H1 (cell line): ENCODE measurements around the gene CUX1. TPM values are rescaled to one million over a fixed set of nuclear protein-coding genes. Genes with fewer than 3 reads are reported as not detected.

Experiments
- CTCF ChIA-PET: fragments of 300-600 bp; sonication (Branson Sonifier 250); formaldehyde crosslinking; loops from one replicate; lab custom pipeline; 2021; ENCODE audit not compliant: partially characterized antibody; lab: Charles Lee
- POLR2A ChIA-PET: fragments of 300-600 bp; sonication (Branson Sonifier 250); formaldehyde crosslinking; loops from one replicate; lab custom pipeline; 2021; ENCODE audit warnings: inconsistent platforms; ENCODE audit not compliant: partially characterized antibody; lab: Charles Lee
- DNase-seq, 2 experiments: peaks; one replicate each; pipeline versions ENCODE4 v3.0.0 to v3.0.0-alpha.2; 2010 to 2022; ENCODE audit warnings: low spot score in 2 of 2, low read depth in 1 of 2, mixed read lengths in 1 of 2
- FAIRE-seq: peaks from 2 replicates; lab custom pipeline; 2011; peaks lifted over from hg19 to GRCh38; lab: Jason Lieb, UNC
- H2AFZ ChIP-seq: 2 replicates; pipeline ENCODE4 v1.8.1; 2012; ENCODE audit warnings: low read length, inconsistent platforms
- H2AK5ac ChIP-seq: 2 replicates; pipeline ENCODE4 v1.6.1; 2013; ENCODE audit warnings: low read depth, low read length
- H2BK120ac ChIP-seq: replicated peaks from 2 replicates; pipeline ENCODE3; 2013; ENCODE audit warnings: low read depth, low read length, inconsistent platforms
- H2BK12ac ChIP-seq: 2 replicates; pipeline ENCODE4 v1.6.1; 2013; ENCODE audit warnings: low read depth, low read length
- H2BK15ac ChIP-seq: 2 replicates; pipeline ENCODE4 v1.6.1; 2013; ENCODE audit warnings: low read length
- H2BK20ac ChIP-seq: 2 replicates; pipeline ENCODE4 v1.6.1; 2013; ENCODE audit warnings: low read length
- H2BK5ac ChIP-seq: 2 replicates; pipeline ENCODE4 v1.6.1; 2013; ENCODE audit warnings: low read depth, low read length
- H3K14ac ChIP-seq: 2 replicates; pipeline ENCODE4 v1.6.1; 2013; ENCODE audit warnings: inconsistent platforms; ENCODE audit not compliant: insufficient read length
- H3K18ac ChIP-seq: 2 replicates; pipeline ENCODE4 v1.6.1; 2013; ENCODE audit warnings: low read length; ENCODE audit errors: extremely low read depth
- H3K23ac ChIP-seq: 2 replicates; pipeline ENCODE4 v1.6.1; 2013; ENCODE audit warnings: inconsistent platforms; ENCODE audit not compliant: insufficient read length
- H3K23me2 ChIP-seq: 2 replicates; pipeline ENCODE4 v1.6.1; 2013; ENCODE audit warnings: low read depth, low read length
- H3K27ac ChIP-seq: 2 replicates; pipeline ENCODE4 v1.6.1; 2011; ENCODE audit warnings: low read depth, low read length, inconsistent platforms
- H3K27me3 ChIP-seq, 4 experiments: replicated peaks in 1 of 4; 1 replicate in 1 of 4; 2 replicates in 3 of 4; pipeline versions ENCODE4 v1.6.1 to v1.8.1; 2011 to 2013; ENCODE audit warnings: low read length in 3 of 4, mild to moderate bottlenecking in 3 of 4, inconsistent platforms in 2 of 4, mixed read lengths in 2 of 4, moderate library complexity in 1 of 4; ENCODE audit not compliant: control insufficient read depth in 3 of 4, insufficient read depth in 3 of 4; ENCODE audit errors: extremely low read depth in 1 of 4
- H3K36me3 ChIP-seq, 4 experiments: 2 replicates each; pipeline versions ENCODE4 v1.6.1 to v1.8.1; 2011 to 2013; ENCODE audit warnings: mild to moderate bottlenecking in 4 of 4, low read length in 3 of 4, moderate library complexity in 2 of 4, control low read depth in 1 of 4, inconsistent platforms in 1 of 4; ENCODE audit not compliant: insufficient read depth in 4 of 4, control insufficient read depth in 2 of 4
- H3K4ac ChIP-seq: replicated peaks from 2 replicates; pipeline ENCODE3; 2013; ENCODE audit warnings: low read length, low read depth, mixed read lengths, inconsistent platforms; ENCODE audit not compliant: insufficient read length
- H3K4me1 ChIP-seq, 4 experiments: replicated peaks in 1 of 4; 1 replicate in 1 of 4; 2 replicates in 3 of 4; pipeline versions ENCODE4 v1.6.1 to v1.8.1; 2011 to 2013; ENCODE audit warnings: low read length in 3 of 4, inconsistent platforms in 2 of 4, mixed read lengths in 1 of 4; ENCODE audit not compliant: insufficient read depth in 4 of 4, control insufficient read depth in 3 of 4
- H3K4me2 ChIP-seq, 2 experiments: 2 replicates each; pipeline versions ENCODE4 v1.6.1 to v1.8.1; 2011 to 2013; ENCODE audit warnings: low read depth in 2 of 2, low read length in 2 of 2, control low read depth in 1 of 2, inconsistent platforms in 1 of 2, mild to moderate bottlenecking in 1 of 2; ENCODE audit not compliant: insufficient read depth in 1 of 2
- H3K4me3 ChIP-seq, 4 experiments: fragments of 200-600, 300-600 bp in 1 of 4; sonication (generic), shearing (Covaris generic), sonication (Bioruptor Twin) in 1 of 4; 2 replicates each; pipeline versions ENCODE4 v1.5.1 to v1.8.1; 2011 to 2016; ENCODE audit warnings: low read length in 4 of 4, low read depth in 3 of 4, control low read depth in 2 of 4, inconsistent platforms in 2 of 4, mild to moderate bottlenecking in 2 of 4, mixed read lengths in 1 of 4, moderate library complexity in 1 of 4; ENCODE audit not compliant: insufficient read depth in 2 of 4; ENCODE audit errors: extremely low read depth in 1 of 4
- H3K56ac ChIP-seq: replicated peaks from 2 replicates; pipeline ENCODE3; 2013; ENCODE audit warnings: low read depth, mild to moderate bottlenecking, mixed read lengths, low read length, inconsistent platforms; ENCODE audit not compliant: insufficient read length
- H3K79me1 ChIP-seq: 2 replicates; pipeline ENCODE4 v1.6.1; 2013; ENCODE audit warnings: low read depth, low read length, control low read depth
- H3K79me2 ChIP-seq, 2 experiments: 2 replicates each; pipeline versions ENCODE4 v1.6.1 to v1.8.1; 2012 to 2013; ENCODE audit warnings: low read length in 2 of 2, mild to moderate bottlenecking in 2 of 2, inconsistent platforms in 1 of 2; ENCODE audit not compliant: insufficient read depth in 2 of 2, control insufficient read depth in 1 of 2
- H3K9ac ChIP-seq, 4 experiments: replicated peaks in 1 of 4; 1 replicate in 1 of 4; 2 replicates in 3 of 4; pipeline versions ENCODE4 v1.6.1 to v1.8.1; 2011 to 2013; ENCODE audit warnings: low read depth in 3 of 4, low read length in 3 of 4, control low read depth in 2 of 4, mild to moderate bottlenecking in 2 of 4, moderate library complexity in 2 of 4, inconsistent platforms in 1 of 4; ENCODE audit errors: extremely low read depth in 1 of 4
- H3K9me3 ChIP-seq, 2 experiments: 2 replicates each; pipeline versions ENCODE4 v1.6.1 to v1.8.1; 2012 to 2013; ENCODE audit warnings: mild to moderate bottlenecking in 2 of 2, moderate library complexity in 2 of 2, control low read depth in 1 of 2, inconsistent platforms in 1 of 2, low read depth in 1 of 2, low read length in 1 of 2, mixed read lengths in 1 of 2; ENCODE audit not compliant: insufficient read depth in 2 of 2
- H4K20me1 ChIP-seq, 2 experiments: replicated peaks in 1 of 2; 2 replicates each; pipeline versions ENCODE3 to v1.8.1; 2011 to 2013; ENCODE audit warnings: inconsistent platforms in 2 of 2, low read length in 2 of 2, mild to moderate bottlenecking in 1 of 2; ENCODE audit not compliant: insufficient read depth in 2 of 2, control insufficient read depth in 1 of 2
- H4K5ac ChIP-seq: 2 replicates; pipeline ENCODE4 v1.6.1; 2013; ENCODE audit warnings: low read length, low read depth, mixed read lengths, inconsistent platforms; ENCODE audit not compliant: insufficient read length
- H4K8ac ChIP-seq: 2 replicates; pipeline ENCODE4 v1.8.0; 2013; ENCODE audit warnings: mild to moderate bottlenecking, moderate library complexity, low read length, inconsistent platforms; ENCODE audit not compliant: insufficient read depth; ENCODE audit errors: extremely low read depth
- H4K91ac ChIP-seq: replicated peaks from 2 replicates; pipeline ENCODE3; 2013; ENCODE audit warnings: low read length, mixed read lengths, inconsistent platforms; ENCODE audit not compliant: insufficient read length
- ASH2L ChIP-seq: fragments of 200-600, 300-600 bp; sonication (generic); IDR thresholded peaks from one replicate; pipeline ENCODE4 v1.7.1; 2017; ENCODE audit warnings: low read length
- BRCA1 ChIP-seq: IDR thresholded peaks from 2 replicates; pipeline ENCODE4 v1.6.1; 2012; ENCODE audit warnings: low read depth, low read length, improper control_type of control experiment
- CEBPB ChIP-seq: IDR thresholded peaks from 2 replicates; pipeline ENCODE4 v1.6.1; 2012; ENCODE audit warnings: low read depth, low read length
- CHD2 ChIP-seq: IDR thresholded peaks from 2 replicates; pipeline ENCODE4 v1.6.1; 2012; ENCODE audit warnings: low read length, improper control_type of control experiment
- CREB1 ChIP-seq: IDR thresholded peaks from 2 replicates; pipeline ENCODE4 v1.6.1; 2012; ENCODE audit warnings: inconsistent platforms
- GABPA ChIP-seq: IDR thresholded peaks from 2 replicates; pipeline ENCODE4 v1.6.1; 2011; ENCODE audit warnings: mild to moderate bottlenecking, low read length, moderate library complexity, borderline replicate concordance; ENCODE audit not compliant: insufficient read depth
- JUND ChIP-seq: IDR thresholded peaks from 2 replicates; pipeline ENCODE4 v1.6.1; 2011; ENCODE audit warnings: mild to moderate bottlenecking, improper control_type of control experiment, low read length
- KDM5A ChIP-seq: fragments of 200-600 bp; IDR thresholded peaks from 2 replicates; pipeline ENCODE4 v1.7.1; 2012; ENCODE audit warnings: mild to moderate bottlenecking, low read length, inconsistent platforms, mixed read lengths
- MAFK ChIP-seq: IDR thresholded peaks from 2 replicates; pipeline ENCODE4 v1.6.1; 2012; ENCODE audit warnings: low read depth, mild to moderate bottlenecking, improper control_type of control experiment, low read length
- POLR2AphosphoS5 ChIP-seq: IDR thresholded peaks from 2 replicates; pipeline ENCODE4 v1.6.1; 2011; ENCODE audit warnings: low read depth, low read length
- SIX5 ChIP-seq: IDR thresholded peaks from 2 replicates; pipeline ENCODE4 v1.6.1; 2011; ENCODE audit warnings: mild to moderate bottlenecking, low read depth, low read length
- SRF ChIP-seq: IDR thresholded peaks from 2 replicates; pipeline ENCODE4 v1.6.1; 2011; ENCODE audit warnings: mild to moderate bottlenecking, low read depth, low read length, moderate library complexity
- TBP ChIP-seq: IDR thresholded peaks from 2 replicates; pipeline ENCODE4 v1.6.1; 2011; ENCODE audit warnings: low read depth, low read length, improper control_type of control experiment
- TEAD4 ChIP-seq: IDR thresholded peaks from 2 replicates; pipeline ENCODE4 v1.6.1; 2012; ENCODE audit warnings: low read depth, low read length, inconsistent platforms, mixed read lengths
- USF2 ChIP-seq: IDR thresholded peaks from 2 replicates; pipeline ENCODE4 v1.6.1; 2011; ENCODE audit warnings: low read length, improper control_type of control experiment
- ZNF274 ChIP-seq: IDR thresholded peaks from 2 replicates; pipeline ENCODE4 v1.7.0; 2012; ENCODE audit warnings: low read length, borderline replicate concordance; ENCODE audit errors: extremely low read depth
- whole genome bisulfite sequencing, 2 experiments: shearing (Covaris generic) in 1 of 2; methylation state at CpG; one replicate each; pipeline versions ENCODE4 v1.1.6 to v1.1.7; 2013 to 2015; ENCODE audit warnings: low lambda C conversion rate in 2 of 2, mixed read lengths in 2 of 2, inconsistent platforms in 1 of 2, low coverage in 1 of 2, missing lambda C conversion rate in 1 of 2; ENCODE audit not compliant: insufficient replicate concordance in 2 of 2, insufficient coverage in 1 of 2, insufficient read length in 1 of 2; ENCODE audit errors: extremely low coverage in 1 of 2, missing lambda C conversion rate in 1 of 2; 5-methylcytosine and 5-hydroxymethylcytosine counted together
- polyA plus RNA-seq, 7 experiments: library from polyadenylated mRNA; depleted of rRNA in 3 of 7; stranded (reverse) in 5 of 7; unstranded in 2 of 7; fragments of >200 nt in 5 of 7; fragments of 200-250 nt in 2 of 7; gene quantifications; 1 replicate in 5 of 7; 2 replicates in 1 of 7; 4 replicates in 1 of 7; pipeline versions ENCODE4 v1.2.1 to v1.2.3, GENCODE V29; 2011 to 2013; ENCODE audit warnings: missing spikeins in 2 of 7, mixed read lengths in 2 of 7
- total RNA-seq: library from RNA; stranded (reverse); fragmentation: NEBNext Ultra II Directional; extraction: Animal tissue kit (Norgen Biotek cat#: 25700); gene quantifications from 2 replicates; pipeline ENCODE4 v1.2.1, GENCODE V29; 2021

Gene CUX1
- total and polyA plus RNA-seq, 2 of the 8 experiments (the other 6 are each of a cell fraction or from before 2014, with no cell fraction given), result 21.6 to 65.9 TPM

GRCh38 chr7:102182016-102182415 lies 364.6 kb downstream of the CUX1 start:
- Histone ChIP-seq H3K18ac (no peak overlapping the region), H2BK20ac (no peak overlapping the region), H4K20me1 (peaks cover 0 to 1% of the 10 kb centered on the region in 2 experiments), H3K27me3 (no peaks in the 10 kb centered on the region), H3K14ac (no peak overlapping the region), H2BK5ac (no peak overlapping the region), H2BK15ac (no peak overlapping the region), H3K27ac (no peak overlapping the region), H3K9me3 (no peaks in the 10 kb centered on the region), H3K23me2 (no peaks in the 10 kb centered on the region), H2BK120ac (no peak overlapping the region), H4K8ac (no peak overlapping the region), H3K79me2 (no peaks in the 10 kb centered on the region), H3K4me2 (no peak overlapping the region), H3K56ac (no peak overlapping the region), H3K4ac (no peak overlapping the region), H2BK12ac (no peak overlapping the region), H3K4me3 (no peak overlapping the region), H3K36me3 (peaks cover 0 to 22% (median 3%) of the 10 kb centered on the region in 4 experiments; a peak in 5 of 8 replicates), H3K4me1 (no peaks in the 10 kb centered on the region), H2AK5ac (no peak overlapping the region), H4K5ac (no peak overlapping the region), H3K9ac (no peak overlapping the region), H3K79me1 (no peaks in the 10 kb centered on the region), H2AFZ (no peak overlapping the region), H4K91ac (no peak overlapping the region), H3K23ac (no peak overlapping the region)
- CTCF ChIA-PET, result interaction anchor here (0.7 to 2.0 kb wide), 3 partner anchors 9 to 79 kb away, joined by 3 to 6 read pairs (median 3); no protein-coding TSS in a partner anchor
- TF ChIP-seq CEBPB, result no peak
- TF ChIP-seq CREB1, result no peak
- TF ChIP-seq CHD2, result no peak
- no peak for TF ChIP-seq BRCA1
- TF ChIP-seq GABPA, result no peak
- TF ChIP-seq MAFK, result no peak
- TF ChIP-seq SIX5, result no peak
- TF ChIP-seq ASH2L, result no peak
- no peak for TF ChIP-seq KDM5A
- TF ChIP-seq ZNF274, result no peak
- TF ChIP-seq TEAD4, result no peak
- no peak for TF ChIP-seq TBP
- TF ChIP-seq POLR2AphosphoS5, result no peak
- TF ChIP-seq USF2, result no peak
- no peak for TF ChIP-seq SRF
- TF ChIP-seq JUND, result no peak
- FAIRE-seq, result no peak
- WGBS, 2 experiments, result 100% methylated on average over 2 of the region's 3 CpGs; no CpG with 5 or more reads in 1 of the 2 experiments
- no peak for DNase-seq
- POLR2A ChIA-PET, result no interaction called here
